Right renal cortex interstitium (tissue), 3 donors: ENCODE results near the gene AOC1. TPM values are rescaled to one million over a fixed set of nuclear protein-coding genes. Genes with fewer than 3 reads are reported as not detected.

Experiments used
- DNase-seq, 3 donors: peaks; one replicate each; pipeline ENCODE4 v3.0.0-alpha.2; 2013; ENCODE audit warnings: low read depth in 3 of 3, low spot score in 2 of 3
- polyA plus RNA-seq, 3 donors: library from polyadenylated mRNA; unstranded; fragments of 120-200 nt; gene quantifications; one replicate each; pipeline ENCODE4 v1.2.1, GENCODE V29; 2013; ENCODE audit not compliant: insufficient read length in 3 of 3

AOC1 gene
- polyA plus RNA-seq, 3 donors, result 41.9 to 77.1 (median 57.5) TPM

- DNase-seq, result no peak
Observed at GRCh38 chr7:150835019-150835418, 17.3 kb upstream of the AOC1 start.

- DNase-seq, result no peak
Observed at GRCh38 chr7:150835702-150836280, 16.5 kb upstream of the AOC1 start.

- no peak for DNase-seq
Observed at GRCh38 chr7:150838965-150839650, 13.2 kb upstream of the AOC1 start.

- DNase-seq, result no peak
Observed at GRCh38 chr7:150842018-150842417, 10.3 kb upstream of the AOC1 start.

GRCh38 chr7:150842716-150843115 is 9.6 kb upstream of the AOC1 start:
- no peak for DNase-seq

GRCh38 chr7:150845421-150845861 is 6.9 kb upstream of the AOC1 start:
- DNase-seq, result no peak

- DNase-seq, result no peak
Observed at GRCh38 chr7:150846291-150847115, 5.8 kb upstream of the AOC1 start.

GRCh38 chr7:150847536-150847935 is 4.8 kb upstream of the AOC1 start:
- no peak for DNase-seq

GRCh38 chr7:150848111-150848510 is 4.2 kb upstream of the AOC1 start:
- DNase-seq, result no peak

- DNase-seq, result no peak
Observed at GRCh38 chr7:150848561-150849115, 3.7 kb upstream of the AOC1 start.

GRCh38 chr7:150849204-150849775 is 3.0 kb upstream of the AOC1 start:
- no peak for DNase-seq

- DNase-seq, result no peak
Observed at GRCh38 chr7:150850273-150850672, 2.0 kb upstream of the AOC1 start.

- no peak for DNase-seq
Observed at GRCh38 chr7:150851492-150852370, 586 bp upstream of the AOC1 start.

- no peak for DNase-seq
Observed at GRCh38 chr7:150854066-150855000, 2.0 kb downstream of the AOC1 start.

- DNase-seq, result no peak
Observed at GRCh38 chr7:150855046-150855445, 2.7 kb downstream of the AOC1 start.

GRCh38 chr7:150855476-150856302 is 3.4 kb downstream of the AOC1 start:
- no peak for DNase-seq

GRCh38 chr7:150856303-150857275 is 4.3 kb downstream of the AOC1 start:
- no peak for DNase-seq
